Esophagus (tissue), 2 donors: ENCODE measurements around the gene LARGE1. TPM values are rescaled to one million over a fixed set of nuclear protein-coding genes. Genes with fewer than 3 reads are reported as not detected.

Source experiments
- H3K27ac ChIP-seq, 2 donors: one replicate each; pipeline ENCODE4 v1.5.1; 2013; ENCODE audit warnings: low read depth in 2 of 2, mild to moderate bottlenecking in 2 of 2, inconsistent platforms in 1 of 2, low read length in 1 of 2, moderate library complexity in 1 of 2
- H3K27me3 ChIP-seq, 2 donors: one replicate each; pipeline ENCODE4 v1.6.1; 2013; ENCODE audit warnings: low read length in 2 of 2, control low read depth in 1 of 2, mild to moderate bottlenecking in 1 of 2; ENCODE audit not compliant: insufficient read depth in 2 of 2, control insufficient read depth in 1 of 2
- H3K36me3 ChIP-seq, 2 donors: one replicate each; pipeline ENCODE4 v1.6.1; 2013; ENCODE audit warnings: low read length in 1 of 2; ENCODE audit not compliant: control insufficient read depth in 2 of 2, insufficient read depth in 2 of 2
- H3K4me1 ChIP-seq, 2 donors: one replicate each; pipeline ENCODE4 v1.6.1; 2013; ENCODE audit warnings: low read length in 1 of 2; ENCODE audit not compliant: control insufficient read depth in 2 of 2, insufficient read depth in 2 of 2
- H3K4me3 ChIP-seq, 2 donors: one replicate each; pipeline ENCODE4 v1.5.1; 2013; ENCODE audit warnings: low read length in 2 of 2, mild to moderate bottlenecking in 2 of 2, low read depth in 1 of 2, moderate library complexity in 1 of 2
- H3K9me3 ChIP-seq, 2 donors: one replicate each; pipeline ENCODE4 v1.6.1; 2013; ENCODE audit warnings: mild to moderate bottlenecking in 2 of 2, low read depth in 1 of 2, low read length in 1 of 2, moderate library complexity in 1 of 2; ENCODE audit not compliant: control insufficient read depth in 2 of 2, insufficient read depth in 1 of 2
- WGBS, 2 donors: extraction: QIAGEN DNeasy Blood & Tissue Kit; methylation state at CpG; one replicate each; pipeline ENCODE4 v1.1.7; 2013; 5-methylcytosine and 5-hydroxymethylcytosine counted together
- polyA plus RNA-seq, 2 donors: library from polyadenylated mRNA; stranded (reverse); fragments of 200-250 nt; gene quantifications; one replicate each; pipeline ENCODE4 v1.2.3, GENCODE V29; 2013
- donor health status: healthy with polysubstance abuse.
- donor health status: Bipolar disorder and iron deficiency.

LARGE1 gene
- polyA plus RNA-seq, 2 donors = 2.0 to 2.5 TPM

GRCh38 chr22:33400891-33401290, 519.4 kb downstream of the LARGE1 start:
- Histone ChIP-seq H3K27ac (no peak overlapping the region), H3K4me1 (no peaks in the 10 kb centered on the region), H3K27me3 (no peaks in the 10 kb centered on the region), H3K36me3 (peaks cover 0 to 3% of the 10 kb centered on the region in 2 donors), H3K4me3 (no peak overlapping the region), H3K9me3 (no peaks in the 10 kb centered on the region)
- 76 to 83% methylated on average over 5 of the region's 5 CpGs for WGBS, 2 donors

DNA sequence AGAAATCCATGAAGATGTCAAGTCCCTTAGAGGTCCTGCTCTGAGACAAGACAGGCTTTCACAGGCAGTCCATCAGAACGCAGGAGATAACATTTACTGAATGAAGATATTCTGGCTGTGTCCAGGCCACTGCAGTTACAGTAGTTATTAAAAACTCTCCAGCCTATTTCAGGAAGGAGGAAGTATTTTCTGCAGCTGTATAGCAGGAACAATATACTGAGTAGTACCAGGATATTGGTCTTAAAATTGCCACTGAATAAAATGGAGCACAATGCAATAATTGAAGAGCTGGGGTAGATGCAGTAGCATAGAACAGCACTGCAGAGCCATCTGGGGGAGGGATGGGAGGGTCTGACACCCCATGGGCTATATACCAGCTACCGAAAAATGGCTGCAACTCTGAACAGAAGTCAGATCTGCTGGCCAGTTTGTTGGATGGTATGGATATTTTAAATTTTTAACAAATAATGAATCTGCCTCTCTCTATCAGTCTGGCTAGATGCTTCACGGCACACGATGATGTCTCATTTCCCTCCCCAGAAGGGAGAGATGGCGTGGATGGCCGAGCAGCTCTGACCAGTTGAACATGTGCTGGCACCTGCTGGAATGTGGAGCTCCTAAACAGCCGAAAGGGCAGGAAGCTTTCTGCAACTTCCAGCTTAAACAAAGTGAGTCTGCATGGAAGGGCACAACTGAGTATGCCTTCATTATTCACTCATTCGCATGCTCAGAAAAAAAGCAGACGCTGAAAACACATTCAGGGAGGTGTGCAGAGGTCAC, 520.0 kb downstream of the LARGE1 start:
- H3K27ac ChIP-seq = no peak overlapping the region
- 89% methylated on average over 9 of the region's 9 CpGs for WGBS, 2 donors

GRCh38 chr22:33397381-33397907, 522.8 kb downstream of the LARGE1 start:
- whole genome bisulfite sequencing, 2 donors = 90 to 94% methylated on average over 4 of the region's 4 CpGs
- H3K27ac ChIP-seq = no peak overlapping the region
- H3K27me3 ChIP-seq = no peaks in the 10 kb centered on the region
- H3K9me3 ChIP-seq = no peaks in the 10 kb centered on the region
- no peak overlapping the region for H3K4me3 ChIP-seq
- H3K36me3 ChIP-seq = peaks cover 0 to 3% of the 10 kb centered on the region in 2 donors
- no peaks in the 10 kb centered on the region for H3K4me1 ChIP-seq

More for the DNA sequence above, 520.0 kb downstream of the LARGE1 start:
- no peaks in the 10 kb centered on the region for H3K27me3 ChIP-seq
- H3K36me3 ChIP-seq = peaks cover 0 to 3% of the 10 kb centered on the region in 2 donors
- no peak overlapping the region for H3K4me3 ChIP-seq
- no peaks in the 10 kb centered on the region for H3K9me3 ChIP-seq
- no peaks in the 10 kb centered on the region for H3K4me1 ChIP-seq

GRCh38 chr22:33393432-33393831, 526.8 kb downstream of the LARGE1 start:
- H3K27ac ChIP-seq = no peak overlapping the region
- no peaks in the 10 kb centered on the region for H3K9me3 ChIP-seq
- WGBS, 2 donors = 64 to 65% methylated on average over 6 of the region's 6 CpGs

GRCh38 chr22:33391298-33391697, 529.0 kb downstream of the LARGE1 start:
- Histone ChIP-seq H3K27ac (no peak overlapping the region), H3K4me3 (no peak overlapping the region), H3K36me3 (no peaks in the 10 kb centered on the region), H3K4me1 (no peaks in the 10 kb centered on the region), H3K27me3 (no peaks in the 10 kb centered on the region), H3K9me3 (no peaks in the 10 kb centered on the region)

More at GRCh38 chr22:33393432-33393831, 526.8 kb downstream of the LARGE1 start:
- Histone ChIP-seq H3K4me3 (no peak overlapping the region), H3K4me1 (no peaks in the 10 kb centered on the region), H3K36me3 (no peaks in the 10 kb centered on the region), H3K27me3 (no peaks in the 10 kb centered on the region)

- Histone ChIP-seq H3K4me1 (no peaks in the 10 kb centered on the region), H3K27me3 (no peaks in the 10 kb centered on the region), H3K4me3 (no peak overlapping the region), H3K9me3 (no peaks in the 10 kb centered on the region), H3K27ac (no peak overlapping the region), H3K36me3 (no peaks in the 10 kb centered on the region)
- WGBS, 2 donors = 67 to 70% methylated on average over 4 of the region's 4 CpGs
Observed at GRCh38 chr22:33389936-33390335, 530.3 kb downstream of the LARGE1 start.

DNA sequence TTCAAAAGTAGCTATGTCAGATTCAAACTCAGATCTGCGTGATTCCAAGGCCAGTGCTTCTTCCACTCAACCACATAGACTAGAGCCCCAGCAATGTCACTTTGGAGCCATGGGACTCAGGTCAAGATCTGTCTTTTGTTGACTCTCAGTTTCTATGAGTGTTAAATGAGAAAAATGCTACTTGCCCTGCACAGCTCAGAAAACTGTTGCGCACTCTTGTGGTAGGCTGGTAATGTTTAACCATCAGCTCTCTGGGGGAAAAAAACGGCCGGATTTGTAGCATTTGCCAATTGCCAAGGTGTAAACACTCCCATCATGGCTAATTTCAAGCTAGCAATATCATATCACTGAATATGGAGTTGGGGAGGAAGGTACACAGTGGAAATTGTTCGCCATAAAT, 534.0 kb downstream of the LARGE1 start:
- no peak overlapping the region for H3K4me3 ChIP-seq
- H3K9me3 ChIP-seq = no peaks in the 10 kb centered on the region
- no peaks in the 10 kb centered on the region for H3K36me3 ChIP-seq
- no peaks in the 10 kb centered on the region for H3K27me3 ChIP-seq
- no peak overlapping the region for H3K27ac ChIP-seq
- WGBS, 2 donors = 84 to 90% methylated on average over 5 of the region's 5 CpGs
- no peaks in the 10 kb centered on the region for H3K4me1 ChIP-seq

GRCh38 chr22:33385611-33386010, 534.7 kb downstream of the LARGE1 start:
- H3K9me3 ChIP-seq = no peaks in the 10 kb centered on the region
- H3K27me3 ChIP-seq = no peaks in the 10 kb centered on the region
- WGBS, 2 donors = 96 to 97% methylated on average over 2 of the region's 2 CpGs
- H3K4me1 ChIP-seq = no peaks in the 10 kb centered on the region
- H3K36me3 ChIP-seq = no peaks in the 10 kb centered on the region
- no peak overlapping the region for H3K4me3 ChIP-seq
- no peak overlapping the region for H3K27ac ChIP-seq

GRCh38 chr22:33382436-33382835, 537.8 kb downstream of the LARGE1 start:
- H3K36me3 ChIP-seq = no peaks in the 10 kb centered on the region
- H3K9me3 ChIP-seq = no peaks in the 10 kb centered on the region
- WGBS, 2 donors = 85 to 88% methylated on average over 8 of the region's 8 CpGs
- no peaks in the 10 kb centered on the region for H3K27me3 ChIP-seq
- no peaks in the 10 kb centered on the region for H3K4me1 ChIP-seq
- no peak overlapping the region for H3K4me3 ChIP-seq
- no peak overlapping the region for H3K27ac ChIP-seq
